GM18870 (cell line): ENCODE measurements around the gene ZNF792.
"Not testable (repeated sequence)": the region's sequence is repeated elsewhere in the genome, so short reads cannot be mapped to it uniquely, and the experiment has no call there.

Experiments used
- ATAC-seq: cut with Tn5 transposase; IDR thresholded peaks from one replicate; pipeline ENCODE4 v1.9.1; 2021; ENCODE audit warnings: moderate library complexity; ENCODE audit not compliant: unreplicated experiment

Gene ZNF792

DNA sequence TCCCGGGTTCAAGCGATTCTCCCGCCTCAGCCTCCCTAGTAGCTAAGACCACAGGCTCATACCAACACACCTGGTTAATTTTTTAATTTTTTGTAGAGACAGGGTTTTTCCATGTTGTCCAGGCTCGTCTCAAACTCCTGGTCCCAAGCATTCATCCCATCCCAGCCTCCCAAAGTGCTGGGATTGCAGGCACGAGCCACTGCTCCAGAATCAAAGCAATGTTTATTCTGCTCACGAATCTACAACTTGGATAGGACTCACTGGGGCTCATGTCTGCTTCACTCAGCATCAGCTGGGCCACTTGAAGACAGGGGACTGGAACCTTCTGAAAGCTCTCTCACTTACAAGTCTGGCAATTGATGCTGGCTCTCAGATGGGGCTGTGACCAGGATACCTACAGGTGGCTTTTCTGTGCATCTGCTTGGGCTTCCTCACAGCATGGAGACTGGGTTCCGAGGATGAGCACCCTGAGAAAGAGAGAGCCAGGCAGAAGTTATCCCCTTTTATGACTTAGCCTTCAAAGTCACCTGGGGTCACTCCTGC, 8.2 kb upstream of the ZNF792 start:
- ATAC-seq, result no peak

- not testable (repeated sequence) for ATAC-seq
These were observed 6.3 kb upstream of the ZNF792 start for GRCh38 chr19:34970185-34970780.

GRCh38 chr19:34969721-34970120, 5.7 kb upstream of the ZNF792 start:
- ATAC-seq, result no peak

DNA sequence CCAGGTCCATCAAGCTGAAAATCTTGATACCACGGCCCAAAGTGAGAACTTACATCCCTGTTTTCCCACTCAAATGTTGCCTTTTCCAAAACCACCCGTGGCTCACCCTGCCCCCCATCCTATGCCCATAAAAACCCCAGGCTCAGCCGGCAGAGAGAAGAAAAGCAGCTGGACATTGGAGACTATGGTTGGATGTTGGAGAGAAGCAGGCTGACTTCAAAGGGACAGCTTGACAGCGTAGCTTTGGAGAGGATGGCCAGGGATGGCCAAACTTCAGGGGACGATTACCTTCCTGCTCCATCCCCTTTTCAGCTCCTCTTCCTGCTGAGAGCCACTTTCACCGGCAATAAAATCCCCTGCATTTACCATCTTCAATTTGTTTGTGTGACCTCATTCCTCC, 3.5 kb upstream of the ZNF792 start:
- no peak for ATAC-seq

DNA sequence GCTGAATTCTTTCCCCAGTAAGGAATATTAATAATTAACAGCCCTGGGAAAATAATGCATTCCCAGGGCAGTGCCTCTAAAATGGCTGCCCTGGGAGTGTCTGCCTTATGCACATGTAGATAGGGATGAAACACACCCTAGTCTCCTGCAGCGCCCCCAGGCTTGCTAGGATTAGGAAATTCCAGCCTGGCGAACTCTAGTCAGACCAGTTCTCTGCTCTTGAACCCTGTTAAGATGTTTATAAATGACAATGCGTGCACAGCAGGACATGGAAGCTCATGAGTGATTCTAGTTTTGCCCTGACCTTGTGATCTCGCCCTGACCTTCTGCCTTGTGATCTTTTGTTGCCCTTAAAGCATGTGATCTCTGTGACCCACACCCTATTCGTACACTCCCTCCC, 1.5 kb upstream of the ZNF792 start:
- ATAC-seq, result not testable (repeated sequence)

DNA sequence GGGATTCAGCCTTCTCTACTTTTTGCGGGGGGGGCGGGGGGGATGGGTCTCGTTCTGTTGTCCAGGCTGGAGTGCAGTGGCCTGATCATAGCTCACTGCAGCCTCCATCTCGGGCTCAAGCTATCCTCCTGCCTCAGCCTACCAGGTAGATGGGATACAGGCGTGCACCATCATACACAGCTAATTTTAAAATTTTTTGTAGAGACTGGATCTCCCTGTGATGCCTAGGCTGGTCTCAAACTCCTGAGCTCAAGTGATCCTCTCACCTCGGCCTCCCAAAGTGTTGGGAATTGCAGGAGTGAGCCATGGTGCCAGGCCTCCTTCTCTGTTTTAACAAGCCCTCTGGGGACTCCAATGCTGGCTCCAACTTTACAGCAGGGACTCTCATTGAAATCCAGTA, 569 bp upstream of the ZNF792 start:
- no peak for ATAC-seq

- no peak for ATAC-seq
These were observed 1.1 kb downstream of the ZNF792 start for GRCh38 chr19:34962687-34963572.

DNA sequence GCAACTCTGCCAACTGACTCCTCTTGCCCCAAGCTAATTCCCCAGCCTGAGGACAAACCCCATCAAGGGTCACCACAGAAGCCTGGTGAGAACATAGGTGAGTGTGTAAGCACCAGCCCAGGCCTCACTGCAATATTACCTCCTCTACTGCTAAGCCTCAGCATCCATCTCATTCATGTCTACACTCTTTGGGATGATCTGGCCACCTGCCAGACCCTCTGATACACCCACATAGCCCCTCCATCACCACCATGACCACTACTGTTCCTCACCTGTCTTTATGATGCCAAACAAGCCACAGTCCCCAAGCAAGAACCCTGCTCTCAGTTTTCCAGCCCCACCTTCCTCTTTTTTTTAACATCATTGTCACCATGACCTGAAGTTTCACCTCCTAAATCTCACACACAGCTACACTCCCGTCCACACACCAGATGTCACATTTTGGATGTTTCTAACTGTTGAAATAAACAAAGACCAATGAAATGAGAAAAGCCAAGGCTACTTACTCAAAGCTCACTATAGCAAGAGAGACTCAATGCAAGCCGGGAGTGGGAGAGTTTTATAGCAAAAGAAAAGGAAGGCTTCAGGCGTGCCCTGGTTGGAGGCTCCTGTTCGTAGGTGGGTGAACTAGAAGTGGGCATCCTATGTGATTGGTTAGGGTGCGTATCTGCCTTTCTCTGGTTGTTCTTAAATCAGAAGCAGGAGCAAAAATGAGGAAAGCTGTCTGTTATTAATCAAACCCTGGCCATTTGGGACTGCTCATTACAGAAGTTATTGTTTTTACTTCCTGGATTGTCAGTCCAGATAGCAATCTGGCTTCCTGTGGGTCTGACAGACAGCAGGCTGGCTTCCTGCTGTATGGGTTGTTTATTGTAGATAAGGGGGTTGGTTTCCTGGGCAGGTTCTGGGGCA, 2.0 kb downstream of the ZNF792 start:
- no peak for ATAC-seq

DNA sequence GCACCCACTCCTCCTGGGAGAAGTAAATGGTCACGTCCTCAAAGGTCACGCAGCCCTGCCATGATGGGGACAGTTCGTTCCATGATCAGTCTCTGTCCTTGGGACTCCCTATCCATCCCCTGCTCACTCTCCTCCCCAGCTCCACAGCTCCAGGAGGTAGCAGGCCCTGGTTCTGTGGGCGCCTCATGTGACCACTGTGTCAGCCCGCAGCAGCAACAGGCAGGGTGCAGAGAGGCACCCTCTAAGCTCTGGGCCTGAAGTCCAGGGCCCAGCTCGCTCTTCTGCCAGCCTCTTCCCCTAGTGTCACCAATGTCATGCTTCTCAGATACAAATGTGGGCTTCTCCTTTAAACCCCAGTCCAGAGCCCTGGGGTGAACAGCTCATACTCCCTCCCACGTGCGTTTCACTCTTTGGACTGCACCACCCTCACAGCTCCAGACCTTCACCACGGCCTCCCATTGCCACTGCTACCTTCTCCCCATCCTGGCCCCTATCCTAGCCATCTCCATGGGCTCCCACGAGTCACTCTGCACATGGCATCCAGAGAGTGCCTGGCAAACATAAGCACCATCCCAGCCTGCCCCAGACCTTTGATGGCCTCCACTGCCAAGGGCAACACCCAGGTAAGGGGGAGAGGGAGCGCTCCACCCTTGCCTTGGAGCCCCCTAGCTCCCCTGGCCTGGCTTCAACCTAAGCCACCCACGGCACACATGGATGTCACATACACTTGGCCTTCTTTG, 2.9 kb downstream of the ZNF792 start:
- no peak for ATAC-seq

GRCh38 chr19:34960103-34960805, 3.8 kb downstream of the ZNF792 start:
- ATAC-seq, result no peak

GRCh38 chr19:34959021-34959420, 5.0 kb downstream of the ZNF792 start:
- no peak for ATAC-seq

GRCh38 chr19:34957830-34958751, 5.9 kb downstream of the ZNF792 start:
- no peak for ATAC-seq

DNA sequence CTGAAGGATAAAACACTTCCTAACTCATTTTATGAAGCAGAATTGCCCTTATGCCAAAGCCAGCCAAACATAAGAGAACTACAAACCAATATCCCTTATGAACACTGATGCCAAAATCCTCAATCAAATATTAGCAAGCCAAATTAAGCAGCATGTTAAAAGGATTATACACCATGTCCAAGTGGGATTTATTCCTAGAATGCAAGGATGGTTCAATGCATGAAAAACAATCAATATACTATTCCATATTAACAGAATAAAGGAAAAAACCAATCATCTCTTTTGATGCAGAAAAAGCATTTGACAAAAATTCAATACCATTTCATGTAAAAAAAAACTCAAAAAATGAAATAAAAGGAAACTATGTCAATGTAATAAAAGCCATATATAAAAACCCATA, 10.9 kb downstream of the ZNF792 start:
- no peak for ATAC-seq

DNA sequence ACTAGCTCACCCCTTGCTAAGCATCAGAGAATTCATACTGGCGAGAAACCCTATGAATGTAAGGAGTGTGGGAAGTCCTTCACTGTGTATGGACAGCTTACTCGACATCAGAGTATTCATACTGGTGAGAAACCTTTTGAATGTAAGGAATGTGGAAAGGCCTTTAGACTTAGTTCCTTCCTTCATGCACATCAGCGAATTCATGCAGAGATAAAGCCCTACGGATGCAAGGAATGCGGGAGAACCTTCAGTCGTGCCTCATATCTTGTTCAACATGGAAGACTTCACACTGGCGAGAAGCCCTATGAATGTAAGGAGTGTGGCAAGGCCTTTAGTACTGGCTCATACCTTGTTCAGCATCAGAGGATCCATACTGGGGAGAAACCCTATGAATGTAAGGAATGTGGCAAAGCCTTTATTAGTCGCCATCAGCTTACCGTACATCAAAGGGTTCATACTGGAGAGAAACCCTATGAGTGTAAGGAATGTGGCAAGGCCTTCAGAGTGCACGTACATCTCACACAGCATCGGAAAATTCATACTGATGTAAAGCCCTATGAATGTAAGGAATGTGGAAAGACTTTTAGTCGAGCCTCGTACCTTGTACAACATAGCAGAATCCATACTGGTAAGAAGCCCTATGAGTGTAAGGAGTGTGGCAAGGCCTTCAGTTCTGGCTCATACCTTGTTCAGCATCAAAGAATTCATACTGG, 20.0 kb downstream of the ZNF792 start:
- ATAC-seq, result no peak

DNA sequence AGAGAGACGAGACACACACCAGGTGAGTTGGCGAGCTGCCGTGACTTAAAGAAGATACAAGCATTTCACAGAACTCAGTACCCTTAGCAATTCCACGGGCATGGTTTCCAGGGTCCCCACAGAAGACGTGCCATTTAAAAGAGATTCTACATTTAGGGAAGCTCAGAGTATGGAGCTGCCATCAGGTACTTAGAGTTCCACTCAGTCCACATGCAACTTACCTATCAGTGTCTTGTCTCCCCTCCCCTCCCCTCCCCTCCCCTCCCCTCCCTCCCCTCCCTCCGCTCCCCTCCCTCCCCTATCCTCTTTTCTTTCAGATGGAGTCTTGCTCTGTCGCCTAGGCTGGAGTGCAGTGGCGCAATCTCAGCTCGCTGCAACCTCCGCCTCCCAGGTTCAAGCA, 25.1 kb downstream of the ZNF792 start:
- ATAC-seq, result no peak

- ATAC-seq, result no peak
These were observed 27.8 kb downstream of the ZNF792 start for GRCh38 chr19:34936184-34936583.

DNA sequence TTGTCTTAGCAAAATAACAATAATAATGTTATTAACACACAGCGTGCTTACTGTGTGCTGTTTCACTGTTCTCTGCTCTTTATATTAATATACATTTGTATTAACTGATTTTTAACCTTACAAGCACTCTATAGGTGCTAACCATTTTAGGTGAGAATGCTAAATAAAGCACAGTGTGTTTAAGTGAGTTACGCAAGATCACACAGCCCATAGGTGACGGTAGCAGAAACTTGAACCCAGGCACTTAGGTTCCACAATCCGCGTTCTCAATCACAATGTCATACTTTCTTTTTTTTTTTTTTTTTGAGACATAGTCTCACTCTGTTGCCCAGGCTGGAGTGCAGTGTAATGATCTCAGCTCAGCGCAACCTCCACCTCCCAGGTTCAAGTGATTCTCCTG, 31.5 kb downstream of the ZNF792 start:
- ATAC-seq, result no peak

- ATAC-seq, result peak; percentile 69
These were observed 37.2 kb downstream of the ZNF792 start, which contains the start of gene ZNF30 for GRCh38 chr19:34926685-34927375. Gene ZNF30 (plus strand): TSS chr19:34926903. CDS start chr19:34929948, 3,045 bp downstream.
